ENCODE results near the gene AP1S1.

DNA sequence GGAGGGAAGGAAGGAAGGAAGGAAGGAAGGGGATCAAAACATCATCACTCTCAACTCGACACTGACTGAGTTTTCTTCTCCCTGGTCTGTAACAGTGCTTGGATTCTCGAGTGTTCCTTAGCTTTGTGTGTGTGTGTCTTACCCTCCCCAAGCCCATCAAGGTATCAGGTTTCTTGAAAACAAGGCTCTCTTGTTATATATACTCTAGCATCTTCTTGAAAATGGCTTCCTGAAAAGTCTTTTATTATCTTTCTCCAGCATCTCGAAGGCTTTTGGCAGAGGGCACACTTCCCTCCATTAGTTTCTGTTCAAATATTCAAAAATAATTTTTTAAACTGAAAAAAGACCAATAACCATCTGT is 14.0 kb upstream of the AP1S1 start:
- TF ChIP-seq, protein P1, sequence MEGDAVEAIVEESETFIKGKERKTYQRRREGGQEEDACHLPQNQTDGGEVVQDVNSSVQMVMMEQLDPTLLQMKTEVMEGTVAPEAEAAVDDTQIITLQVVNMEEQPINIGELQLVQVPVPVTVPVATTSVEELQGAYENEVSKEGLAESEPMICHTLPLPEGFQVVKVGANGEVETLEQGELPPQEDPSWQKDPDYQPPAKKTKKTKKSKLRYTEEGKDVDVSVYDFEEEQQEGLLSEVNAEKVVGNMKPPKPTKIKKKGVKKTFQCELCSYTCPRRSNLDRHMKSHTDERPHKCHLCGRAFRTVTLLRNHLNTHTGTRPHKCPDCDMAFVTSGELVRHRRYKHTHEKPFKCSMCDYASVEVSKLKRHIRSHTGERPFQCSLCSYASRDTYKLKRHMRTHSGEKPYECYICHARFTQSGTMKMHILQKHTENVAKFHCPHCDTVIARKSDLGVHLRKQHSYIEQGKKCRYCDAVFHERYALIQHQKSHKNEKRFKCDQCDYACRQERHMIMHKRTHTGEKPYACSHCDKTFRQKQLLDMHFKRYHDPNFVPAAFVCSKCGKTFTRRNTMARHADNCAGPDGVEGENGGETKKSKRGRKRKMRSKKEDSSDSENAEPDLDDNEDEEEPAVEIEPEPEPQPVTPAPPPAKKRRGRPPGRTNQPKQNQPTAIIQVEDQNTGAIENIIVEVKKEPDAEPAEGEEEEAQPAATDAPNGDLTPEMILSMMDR (IDR thresholded peaks at IDR 0.05), result no peak
- no peak for TF ChIP-seq POLR2A (IDR thresholded peaks at IDR 0.05)
- no peak for TF ChIP-seq EP300 (IDR thresholded peaks at IDR 0.05)
